Measurements from ENCODE around the gene CDKAL1. TPM values are rescaled to one million over a fixed set of nuclear protein-coding genes. Genes with fewer than 3 reads are reported as not detected.

Gene CDKAL1
- total and polyA plus RNA-seq, 10 donors: 4.8 to 26.9 (median 20.1) TPM

DNA sequence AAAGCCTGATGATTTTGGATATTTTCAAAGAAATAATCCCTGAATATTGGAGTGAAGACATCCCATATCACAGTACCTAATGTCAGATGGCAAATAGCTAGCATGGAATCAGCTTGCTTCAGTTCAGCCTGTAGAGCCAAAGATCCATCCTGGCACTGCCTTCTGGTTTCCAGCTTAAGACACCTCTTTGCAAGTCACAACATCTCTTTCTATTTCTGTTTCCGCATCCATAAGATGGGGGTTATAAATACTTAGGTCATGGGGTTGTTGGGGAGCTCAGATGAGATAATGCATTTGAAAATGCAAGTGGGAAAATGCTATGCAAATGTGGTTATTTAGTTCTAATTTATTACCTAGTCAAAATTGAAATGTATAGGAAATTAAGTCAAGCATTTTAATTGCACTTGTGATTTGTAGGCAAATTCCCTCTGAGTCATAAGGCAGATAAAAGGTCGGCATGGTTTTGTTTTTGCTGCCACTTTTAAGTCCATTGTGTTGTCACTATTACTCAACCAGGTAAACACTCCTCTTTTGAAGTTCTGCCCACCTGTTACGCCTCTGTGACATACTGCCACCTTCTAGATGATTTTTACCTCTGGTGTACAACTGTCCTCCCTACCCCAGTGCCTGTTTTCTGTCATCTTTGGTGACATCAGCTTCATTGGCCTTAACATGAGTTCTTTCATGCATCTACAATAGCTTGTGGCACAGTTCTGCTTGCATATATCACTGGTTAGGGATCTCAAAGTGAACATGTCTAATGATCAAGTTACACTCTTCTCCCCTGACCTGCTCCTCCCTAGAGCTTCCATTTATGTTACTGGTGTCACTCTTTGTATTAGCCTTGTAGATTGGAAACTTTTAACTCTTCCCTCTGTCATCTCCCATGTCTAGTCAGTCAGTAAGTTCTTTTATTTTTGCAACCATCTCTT lies 96.6 kb downstream of the CDKAL1 start:
- TF ChIP-seq POLR2A (IDR thresholded peaks at IDR 0.05): no peak
- no peak for TF ChIP-seq POLR2AphosphoS5 (IDR thresholded peaks at IDR 0.05)
- TF ChIP-seq, protein P1, sequence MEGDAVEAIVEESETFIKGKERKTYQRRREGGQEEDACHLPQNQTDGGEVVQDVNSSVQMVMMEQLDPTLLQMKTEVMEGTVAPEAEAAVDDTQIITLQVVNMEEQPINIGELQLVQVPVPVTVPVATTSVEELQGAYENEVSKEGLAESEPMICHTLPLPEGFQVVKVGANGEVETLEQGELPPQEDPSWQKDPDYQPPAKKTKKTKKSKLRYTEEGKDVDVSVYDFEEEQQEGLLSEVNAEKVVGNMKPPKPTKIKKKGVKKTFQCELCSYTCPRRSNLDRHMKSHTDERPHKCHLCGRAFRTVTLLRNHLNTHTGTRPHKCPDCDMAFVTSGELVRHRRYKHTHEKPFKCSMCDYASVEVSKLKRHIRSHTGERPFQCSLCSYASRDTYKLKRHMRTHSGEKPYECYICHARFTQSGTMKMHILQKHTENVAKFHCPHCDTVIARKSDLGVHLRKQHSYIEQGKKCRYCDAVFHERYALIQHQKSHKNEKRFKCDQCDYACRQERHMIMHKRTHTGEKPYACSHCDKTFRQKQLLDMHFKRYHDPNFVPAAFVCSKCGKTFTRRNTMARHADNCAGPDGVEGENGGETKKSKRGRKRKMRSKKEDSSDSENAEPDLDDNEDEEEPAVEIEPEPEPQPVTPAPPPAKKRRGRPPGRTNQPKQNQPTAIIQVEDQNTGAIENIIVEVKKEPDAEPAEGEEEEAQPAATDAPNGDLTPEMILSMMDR (IDR thresholded peaks at IDR 0.05 in 8 of 11, conservative IDR thresholded peaks at IDR 0.05 in 3 of 11): no peak
- no peak overlapping the region for H3K27ac ChIP-seq
- no peak overlapping the region for H3K4me3 ChIP-seq
- intact Hi-C loops (cut with DNase I; ENCODE audit: low total_unique reads): no loop called here
- no peaks in the 10 kb centered on the region for H3K27me3 ChIP-seq (replicated peaks in 1 of 7)
- no peak for DNase-seq
- 67 to 88% (median 84%) methylated on average over 3 of the region's 3 CpGs for WGBS, 5 donors
- no peaks in the 10 kb centered on the region for H3K36me3 ChIP-seq
- no peaks in the 10 kb centered on the region for H3K9me3 ChIP-seq
- H3K4me1 ChIP-seq: no peaks in the 10 kb centered on the region

GRCh38 chr6:20631549-20631924 lies 97.3 kb downstream of the CDKAL1 start:
- Histone ChIP-seq H3K4me3 (no peak overlapping the region), H3K27me3 (replicated peaks in 1 of 7) (no peaks in the 10 kb centered on the region), H3K9me3 (no peaks in the 10 kb centered on the region), H3K27ac (no peak overlapping the region), H3K4me1 (no peaks in the 10 kb centered on the region), H3K36me3 (no peaks in the 10 kb centered on the region)
- intact Hi-C loops (cut with DNase I; ENCODE audit: low total_unique reads): no loop called here
- no peak for TF ChIP-seq POLR2A (IDR thresholded peaks at IDR 0.05)
- TF ChIP-seq, protein P1 (IDR thresholded peaks at IDR 0.05 in 8 of 11, conservative IDR thresholded peaks at IDR 0.05 in 3 of 11): no peak
- TF ChIP-seq POLR2AphosphoS5 (IDR thresholded peaks at IDR 0.05): no peak
- 84 to 96% (median 87%) methylated on average over 2 of the region's 2 CpGs for WGBS, 5 donors
- no peak for DNase-seq

- Histone ChIP-seq H3K36me3 (no peaks in the 10 kb centered on the region), H3K27me3 (replicated peaks in 1 of 7) (no peaks in the 10 kb centered on the region), H3K9me3 (no peaks in the 10 kb centered on the region), H3K4me1 (no peaks in the 10 kb centered on the region), H3K27ac (no peak overlapping the region), H3K4me3 (no peak overlapping the region)
- whole genome bisulfite sequencing, 5 donors: 53 to 81% (median 72%) methylated on average over 4 of the region's 4 CpGs
- TF ChIP-seq, protein P1 (IDR thresholded peaks at IDR 0.05 in 8 of 11, conservative IDR thresholded peaks at IDR 0.05 in 3 of 11): no peak
- no peak for TF ChIP-seq POLR2A (IDR thresholded peaks at IDR 0.05)
- TF ChIP-seq POLR2AphosphoS5 (IDR thresholded peaks at IDR 0.05): no peak
- DNase-seq: no peak
- intact Hi-C loops (cut with DNase I; ENCODE audit: low total_unique reads): no loop called here
Observed at GRCh38 chr6:20632696-20633095, 98.4 kb downstream of the CDKAL1 start.

- no peak for DNase-seq
- TF ChIP-seq, protein P1 (IDR thresholded peaks at IDR 0.05 in 8 of 11, conservative IDR thresholded peaks at IDR 0.05 in 3 of 11): no peak
- no peak for TF ChIP-seq POLR2AphosphoS5 (IDR thresholded peaks at IDR 0.05)
- H3K4me1 ChIP-seq: no peaks in the 10 kb centered on the region
- H3K4me3 ChIP-seq: no peak overlapping the region
- 47 to 81% (median 68%) methylated on average over 2 of the region's 2 CpGs for WGBS, 5 donors
- no peak overlapping the region for H3K27ac ChIP-seq
- no peaks in the 10 kb centered on the region for H3K36me3 ChIP-seq
- intact Hi-C loops (cut with DNase I; ENCODE audit: low total_unique reads): no loop called here
- H3K9me3 ChIP-seq: no peaks in the 10 kb centered on the region
- H3K27me3 ChIP-seq (replicated peaks in 1 of 7): no peaks in the 10 kb centered on the region
Observed at GRCh38 chr6:20633566-20634340, 99.5 kb downstream of the CDKAL1 start.

All from spleen (tissue), 11 donors.